ENCODE measurements around the gene FHOD3.

Gene FHOD3

DNA sequence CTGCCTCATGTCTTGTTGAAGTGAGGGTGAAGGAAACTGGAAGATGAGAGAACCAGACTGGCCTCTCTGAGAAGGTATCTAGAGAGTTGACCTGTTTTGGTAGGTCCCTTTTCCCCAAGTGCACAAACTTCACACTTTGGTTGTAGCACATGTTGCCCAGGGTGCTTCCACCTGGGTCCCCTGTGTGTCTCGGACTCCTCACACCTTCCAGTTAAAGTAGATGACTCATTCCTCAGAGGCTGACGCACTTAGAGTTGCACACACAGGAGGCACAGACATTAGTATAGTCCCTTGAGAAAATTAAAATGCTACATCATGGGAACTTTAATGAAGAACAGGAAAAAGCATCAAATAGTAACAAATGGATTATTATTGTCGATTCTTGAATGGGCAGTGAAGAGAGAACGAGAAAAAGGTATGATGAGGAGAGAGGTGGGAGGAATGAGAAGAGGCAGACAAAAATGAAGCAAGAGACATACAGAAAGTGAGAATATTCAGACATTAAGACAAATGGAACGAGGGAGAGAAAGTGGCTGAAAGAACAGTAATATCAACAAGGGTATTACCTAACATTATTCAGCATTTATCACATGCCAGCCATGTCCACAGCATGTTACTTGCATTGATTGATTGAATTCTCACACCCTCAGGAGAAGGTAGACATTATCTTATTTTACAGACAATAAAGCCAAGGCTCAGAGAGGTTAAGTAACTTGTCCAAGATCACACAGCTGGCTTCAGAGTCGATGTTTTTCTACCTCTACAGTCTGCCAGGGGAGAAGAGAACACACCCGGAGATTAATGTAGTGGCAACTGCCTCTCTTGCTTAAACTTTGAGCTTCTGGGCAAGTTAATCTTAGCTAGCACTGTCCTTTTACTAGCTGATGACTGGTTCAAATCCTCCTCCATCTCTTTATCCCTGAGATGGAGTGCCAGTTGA, 68.6 kb downstream of the FHOD3 start:
- Mint-ChIP-seq H3K4me1 (ENCODE audit: low read depth) (no peaks in the 10 kb centered on the region), H3K36me3 (ENCODE audit: low read depth) (no peaks in the 10 kb centered on the region)

DNA sequence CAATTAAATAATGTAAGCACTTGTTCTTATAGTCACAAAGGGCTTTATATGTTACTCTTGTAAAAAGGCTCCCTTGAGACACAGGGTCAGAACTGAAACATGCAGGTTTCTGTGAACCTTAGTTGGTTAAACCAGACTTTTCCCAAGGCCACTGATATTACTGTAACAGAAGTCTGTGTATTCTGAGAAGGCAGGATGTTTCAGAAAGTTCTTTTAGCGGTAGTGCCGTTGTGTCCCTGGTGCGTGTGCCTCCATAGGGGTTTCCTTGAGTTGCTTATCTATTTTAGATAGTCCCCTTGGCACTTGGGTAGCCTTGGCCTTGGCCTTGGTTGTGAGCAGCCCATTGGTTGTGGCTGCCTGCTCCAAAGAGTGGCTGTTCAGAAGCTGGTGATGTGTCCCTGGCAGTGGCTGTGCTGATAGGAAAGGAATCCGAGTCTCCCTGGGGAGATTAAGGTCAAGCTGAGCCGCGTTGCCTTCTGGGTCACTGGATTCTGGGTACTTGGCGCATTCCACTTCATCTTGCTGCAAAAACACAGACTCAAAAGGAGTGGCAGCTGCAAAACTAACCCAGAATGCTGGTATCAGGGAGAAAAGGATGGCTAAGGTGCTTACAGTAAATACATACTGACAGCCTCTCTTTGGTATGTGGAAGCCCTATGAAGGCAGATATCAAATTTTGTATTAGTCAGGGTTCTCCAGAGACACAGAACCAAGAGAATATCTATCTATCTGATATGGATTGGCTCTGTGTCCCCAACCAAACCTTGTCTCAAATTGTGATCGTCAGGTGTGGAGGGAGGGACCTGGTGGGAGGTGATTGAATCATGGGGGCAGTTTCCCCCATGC, 69.7 kb downstream of the FHOD3 start:
- H3K4me3 Mint-ChIP-seq, result no peak overlapping the region
- no peaks in the 10 kb centered on the region for H3K36me3 Mint-ChIP-seq (ENCODE audit: low read depth)

More for the DNA sequence above, 68.6 kb downstream of the FHOD3 start:
- peaks cover 8% of the 10 kb centered on the region for H3K27me3 Mint-ChIP-seq
- no peak overlapping the region for H3K4me3 Mint-ChIP-seq
- no peak overlapping the region for H3K27ac Mint-ChIP-seq
- DNase-seq, result no peak
- H3K9me3 Mint-ChIP-seq, result peaks cover under 1% of the 10 kb centered on the region

DNA sequence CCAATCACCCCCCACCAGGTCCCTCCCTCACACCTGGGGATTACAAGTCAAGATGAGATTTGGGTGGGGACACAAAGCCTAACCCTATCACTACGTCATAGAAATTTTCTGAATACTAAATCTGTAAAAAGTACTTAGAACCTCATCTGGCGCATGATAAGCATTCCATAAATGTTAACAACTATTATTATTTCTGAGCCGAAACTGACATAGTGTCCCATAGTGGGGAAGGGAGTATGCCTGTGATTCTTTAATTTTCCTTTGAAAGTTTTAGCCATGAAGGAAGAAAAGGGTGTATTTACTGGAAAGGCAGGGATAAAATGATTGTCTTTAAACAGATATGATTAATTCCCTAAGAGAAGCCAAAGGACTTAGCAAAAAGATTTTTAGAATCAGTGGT, 71.4 kb downstream of the FHOD3 start:
- Mint-ChIP-seq H3K4me3 (no peak overlapping the region), H3K9me3 (peaks cover 5% of the 10 kb centered on the region), H3K36me3 (ENCODE audit: low read depth) (no peaks in the 10 kb centered on the region), H3K27ac (no peak overlapping the region), H3K27me3 (peaks cover 21% of the 10 kb centered on the region), H3K4me1 (ENCODE audit: low read depth) (no peaks in the 10 kb centered on the region)
- no peak for DNase-seq

More for the DNA sequence above, 69.7 kb downstream of the FHOD3 start:
- Mint-ChIP-seq H3K4me1 (ENCODE audit: low read depth) (no peaks in the 10 kb centered on the region), H3K9me3 (peaks cover 5% of the 10 kb centered on the region), H3K27ac (no peak overlapping the region), H3K27me3 (peaks cover 8% of the 10 kb centered on the region)
- DNase-seq, result no peak

DNA sequence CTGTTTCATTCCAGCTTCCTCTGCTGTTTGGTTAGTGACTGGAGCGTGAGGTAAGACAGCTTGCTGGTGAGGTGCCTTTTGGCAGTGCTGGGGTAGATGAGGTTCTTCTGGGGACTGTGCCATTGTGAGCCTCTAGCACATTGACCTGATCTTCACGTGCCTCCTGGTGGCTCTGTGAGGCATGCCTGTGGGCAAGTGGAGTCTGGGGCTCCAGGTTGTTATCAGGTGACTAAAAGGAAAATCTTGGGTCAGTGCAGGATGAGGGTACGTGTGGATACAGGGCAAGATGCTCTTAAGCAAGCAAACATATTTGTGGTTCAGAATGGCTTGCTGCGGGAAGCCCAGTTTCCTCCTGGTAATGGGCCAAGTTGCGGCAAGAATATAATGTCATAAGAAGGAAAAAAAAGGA, 75.4 kb downstream of the FHOD3 start:
- Mint-ChIP-seq H3K27ac (no peak overlapping the region), H3K27me3 (peaks cover 29% of the 10 kb centered on the region), H3K36me3 (ENCODE audit: low read depth) (no peaks in the 10 kb centered on the region), H3K9me3 (peaks cover 5% of the 10 kb centered on the region), H3K4me3 (no peak overlapping the region), H3K4me1 (ENCODE audit: low read depth) (no peaks in the 10 kb centered on the region)
- no peak for DNase-seq

DNA sequence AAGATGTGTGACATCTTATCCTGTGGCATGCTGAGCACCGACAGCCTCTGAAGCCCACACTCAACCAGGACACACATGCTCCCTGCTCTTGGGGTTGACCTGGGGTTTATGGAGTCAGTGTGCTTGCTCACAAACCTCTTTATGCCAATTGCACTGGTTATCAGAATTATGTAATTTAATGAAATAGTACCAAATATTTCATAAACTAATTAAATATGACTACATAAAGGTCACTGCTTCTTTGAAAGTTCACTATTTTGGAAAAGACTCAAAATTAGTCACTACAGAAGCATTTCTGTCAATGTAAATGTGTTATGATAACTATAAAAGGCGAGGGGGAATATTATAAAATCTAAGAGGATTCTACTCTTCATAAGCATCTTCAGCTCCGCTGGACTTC, 76.7 kb downstream of the FHOD3 start:
- no peaks in the 10 kb centered on the region for H3K36me3 Mint-ChIP-seq (ENCODE audit: low read depth)
- no peak overlapping the region for H3K27ac Mint-ChIP-seq
- DNase-seq, result no peak
- H3K4me3 Mint-ChIP-seq, result no peak overlapping the region
- no peaks in the 10 kb centered on the region for H3K4me1 Mint-ChIP-seq (ENCODE audit: low read depth)
- peaks cover 29% of the 10 kb centered on the region for H3K27me3 Mint-ChIP-seq
- H3K9me3 Mint-ChIP-seq, result peaks cover 5% of the 10 kb centered on the region

DNA sequence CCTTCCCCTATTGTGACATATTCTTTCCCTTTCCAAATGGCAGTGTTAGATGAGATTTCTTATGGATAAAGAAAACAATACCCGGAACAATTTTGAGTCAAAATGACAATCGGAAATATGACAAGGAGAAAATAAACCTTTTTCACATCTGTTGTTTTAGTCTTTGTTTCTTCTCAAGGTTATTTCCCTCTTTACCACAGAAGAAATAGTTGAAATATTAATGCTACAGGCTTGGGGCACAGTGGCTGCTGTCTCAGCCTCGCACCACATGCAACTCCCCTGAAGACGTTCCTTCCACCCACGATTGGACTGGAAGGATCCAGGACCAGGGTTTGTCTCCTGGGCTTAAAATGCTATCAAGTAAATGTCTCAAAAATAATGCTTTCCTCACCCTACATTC, 77.6 kb downstream of the FHOD3 start:
- no peak overlapping the region for H3K4me3 Mint-ChIP-seq
- no peak for DNase-seq
- H3K27ac Mint-ChIP-seq, result no peak overlapping the region
- no peaks in the 10 kb centered on the region for H3K36me3 Mint-ChIP-seq (ENCODE audit: low read depth)
- H3K4me1 Mint-ChIP-seq (ENCODE audit: low read depth), result no peaks in the 10 kb centered on the region
- peaks cover 29% of the 10 kb centered on the region for H3K27me3 Mint-ChIP-seq
- H3K9me3 Mint-ChIP-seq, result peaks cover 5% of the 10 kb centered on the region

DNA sequence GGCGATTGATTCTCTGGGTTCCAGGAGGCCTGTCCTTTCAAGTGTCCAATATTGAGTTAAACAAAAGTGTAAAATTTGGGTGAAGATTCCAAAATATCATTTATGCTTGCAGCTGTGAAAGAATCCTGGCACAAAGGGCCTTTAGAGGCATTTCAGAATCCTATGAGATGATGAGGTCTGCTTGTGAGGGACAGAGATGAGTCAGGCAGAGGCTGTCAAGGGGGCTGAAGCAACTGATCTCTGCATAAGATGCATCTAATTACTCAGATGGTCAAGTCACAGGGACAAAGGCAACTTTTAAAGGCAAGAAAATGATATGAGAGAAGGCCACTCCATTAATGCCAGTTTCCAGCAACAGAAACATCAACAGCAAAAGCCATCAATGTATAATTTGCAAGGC, 78.8 kb downstream of the FHOD3 start:
- no peak overlapping the region for H3K27ac Mint-ChIP-seq
- H3K27me3 Mint-ChIP-seq, result peaks cover 29% of the 10 kb centered on the region
- no peak for DNase-seq
- no peaks in the 10 kb centered on the region for H3K4me1 Mint-ChIP-seq (ENCODE audit: low read depth)
- no peaks in the 10 kb centered on the region for H3K36me3 Mint-ChIP-seq (ENCODE audit: low read depth)
- H3K4me3 Mint-ChIP-seq, result no peak overlapping the region
- H3K9me3 Mint-ChIP-seq, result peaks cover 2% of the 10 kb centered on the region

DNA sequence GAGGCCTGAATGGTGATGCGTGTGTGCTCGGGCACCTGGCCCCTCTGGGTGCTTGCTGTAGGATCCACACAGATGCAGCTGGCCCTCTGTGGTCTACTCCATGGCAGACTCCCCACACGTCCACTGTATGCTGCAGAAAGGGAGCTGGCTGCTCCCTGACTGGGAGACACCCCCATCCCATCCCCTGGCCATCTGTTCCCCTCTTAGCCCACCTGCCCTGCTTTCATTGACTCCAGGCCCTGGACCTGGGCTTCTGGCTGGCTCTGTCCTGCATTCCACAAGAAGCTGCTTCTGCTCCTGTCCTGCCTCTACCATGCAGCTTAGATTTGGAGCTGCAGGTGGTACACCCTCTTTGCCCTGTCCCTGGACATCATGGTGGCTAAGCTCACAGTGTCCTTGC, 80.1 kb downstream of the FHOD3 start:
- Mint-ChIP-seq H3K27me3 (peaks cover 21% of the 10 kb centered on the region), H3K27ac (no peak overlapping the region), H3K4me3 (no peak overlapping the region), H3K36me3 (ENCODE audit: low read depth) (no peaks in the 10 kb centered on the region), H3K9me3 (no peaks in the 10 kb centered on the region), H3K4me1 (ENCODE audit: low read depth) (no peaks in the 10 kb centered on the region)
- DNase-seq, result no peak

DNA sequence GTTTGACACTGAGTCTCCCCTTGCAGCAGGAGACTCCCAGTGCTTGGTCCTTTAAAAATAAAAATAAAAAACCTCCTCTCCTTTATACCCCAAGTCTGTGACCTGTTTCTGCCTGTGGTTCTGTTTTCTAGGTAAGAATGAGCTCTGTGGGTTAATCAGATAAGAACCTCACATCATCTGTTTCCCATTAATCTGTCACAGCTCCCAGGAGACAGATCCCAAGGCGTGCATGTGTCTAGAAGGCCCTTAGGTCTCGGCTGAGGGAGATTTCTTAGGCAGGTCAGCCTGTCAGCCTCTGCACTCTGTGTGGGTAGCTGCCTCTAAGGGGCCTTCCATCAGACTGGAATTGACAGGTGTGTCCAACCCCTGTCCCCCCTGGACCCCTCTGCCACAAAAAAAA, 80.7 kb downstream of the FHOD3 start:
- no peaks in the 10 kb centered on the region for H3K9me3 Mint-ChIP-seq
- no peaks in the 10 kb centered on the region for H3K4me1 Mint-ChIP-seq (ENCODE audit: low read depth)
- peaks cover 16% of the 10 kb centered on the region for H3K27me3 Mint-ChIP-seq
- no peak overlapping the region for H3K27ac Mint-ChIP-seq
- no peak overlapping the region for H3K4me3 Mint-ChIP-seq
- no peak for DNase-seq
- no peaks in the 10 kb centered on the region for H3K36me3 Mint-ChIP-seq (ENCODE audit: low read depth)

DNA sequence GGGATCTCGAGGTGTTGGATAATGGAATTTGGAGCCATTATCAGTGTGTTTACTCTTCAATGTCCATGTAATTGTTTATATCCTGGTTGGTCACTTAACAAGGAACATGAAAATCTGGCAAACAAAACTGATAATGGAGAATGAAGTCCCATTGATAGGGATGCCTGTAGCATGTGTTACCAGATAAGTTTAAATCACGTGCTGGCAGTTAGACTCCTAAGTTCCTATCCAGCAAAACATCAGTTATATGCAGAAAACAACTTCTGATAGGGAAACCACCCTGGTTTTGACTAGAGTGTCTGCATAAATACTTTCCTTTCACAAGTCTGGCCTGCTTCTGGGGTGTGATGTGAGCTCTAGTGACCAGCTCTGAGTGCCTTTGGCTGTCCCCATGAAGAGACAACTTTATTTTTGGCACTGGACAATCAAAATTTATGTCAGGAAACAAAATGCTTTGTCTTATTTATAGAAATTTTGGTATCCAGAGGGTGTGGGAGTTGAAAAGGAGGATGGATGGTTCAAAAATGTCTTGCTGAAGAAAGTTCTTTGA, 82.0 kb downstream of the FHOD3 start:
- no peak overlapping the region for H3K27ac Mint-ChIP-seq
- H3K36me3 Mint-ChIP-seq (ENCODE audit: low read depth), result no peaks in the 10 kb centered on the region
- H3K4me1 Mint-ChIP-seq (ENCODE audit: low read depth), result no peaks in the 10 kb centered on the region
- H3K4me3 Mint-ChIP-seq, result no peak overlapping the region
- no peak for DNase-seq
- H3K9me3 Mint-ChIP-seq, result no peaks in the 10 kb centered on the region
- H3K27me3 Mint-ChIP-seq, result peaks cover 8% of the 10 kb centered on the region

DNA sequence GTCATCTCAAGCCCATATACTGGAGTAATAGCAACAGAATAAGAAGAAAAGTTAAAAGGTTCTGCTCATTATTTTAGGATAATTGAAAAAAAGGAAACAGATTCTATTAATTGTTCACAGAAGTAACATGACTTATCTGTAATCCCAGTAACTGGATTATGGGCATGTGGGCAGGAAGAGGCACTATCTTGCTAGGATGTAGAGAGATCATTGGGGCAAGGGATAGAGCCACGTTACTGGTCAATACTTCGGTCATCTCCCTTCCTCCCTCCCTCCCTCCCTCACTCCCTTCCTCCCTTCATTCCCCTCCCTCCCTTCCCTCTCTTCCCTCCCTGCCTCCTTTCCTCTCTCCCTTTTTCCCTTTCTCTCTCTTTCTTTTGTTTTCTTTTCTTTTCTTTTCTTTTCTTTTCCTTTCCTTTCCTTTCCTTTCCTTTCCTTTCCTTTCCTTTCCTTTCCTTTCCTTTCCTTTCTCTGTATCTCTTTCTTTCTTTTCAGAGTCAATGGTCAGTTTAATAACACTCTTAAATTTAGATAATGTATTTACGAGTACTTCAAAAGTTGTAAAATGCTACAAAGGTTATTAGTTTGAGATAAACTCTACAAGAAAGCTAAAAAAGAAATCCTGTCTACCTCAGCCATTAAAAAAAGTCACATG, 82.8 kb downstream of the FHOD3 start:
- H3K27me3 Mint-ChIP-seq, result peaks cover 5% of the 10 kb centered on the region
- no peak for DNase-seq
- no peak overlapping the region for H3K4me3 Mint-ChIP-seq
- H3K4me1 Mint-ChIP-seq (ENCODE audit: low read depth), result no peaks in the 10 kb centered on the region
- no peak overlapping the region for H3K27ac Mint-ChIP-seq
- H3K36me3 Mint-ChIP-seq (ENCODE audit: low read depth), result no peaks in the 10 kb centered on the region
- H3K9me3 Mint-ChIP-seq, result no peaks in the 10 kb centered on the region

DNA sequence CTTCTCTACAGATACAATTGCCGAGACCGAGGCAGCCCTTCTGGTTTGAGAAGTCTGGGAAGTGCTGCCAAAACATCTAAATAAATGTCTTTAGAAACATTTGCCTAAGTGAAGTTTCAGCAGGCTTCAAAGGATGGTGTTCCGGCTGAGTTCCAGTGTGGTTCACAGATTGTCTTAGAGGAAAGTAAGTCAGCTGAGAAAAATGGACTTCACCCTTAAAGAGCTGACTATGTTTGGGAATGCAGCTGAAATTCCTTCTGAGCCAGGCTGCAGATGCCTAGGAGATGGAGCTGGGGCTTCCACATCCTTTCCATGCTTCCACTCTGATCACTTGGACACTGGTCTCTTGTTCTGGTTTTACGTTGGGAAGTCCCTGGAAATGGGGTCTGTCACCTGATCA, 83.6 kb downstream of the FHOD3 start:
- Mint-ChIP-seq H3K4me3 (no peak overlapping the region), H3K36me3 (ENCODE audit: low read depth) (no peaks in the 10 kb centered on the region), H3K9me3 (no peaks in the 10 kb centered on the region), H3K4me1 (ENCODE audit: low read depth) (no peaks in the 10 kb centered on the region), H3K27ac (no peak overlapping the region), H3K27me3 (peaks cover 2% of the 10 kb centered on the region)
- DNase-seq, result no peak

DNA sequence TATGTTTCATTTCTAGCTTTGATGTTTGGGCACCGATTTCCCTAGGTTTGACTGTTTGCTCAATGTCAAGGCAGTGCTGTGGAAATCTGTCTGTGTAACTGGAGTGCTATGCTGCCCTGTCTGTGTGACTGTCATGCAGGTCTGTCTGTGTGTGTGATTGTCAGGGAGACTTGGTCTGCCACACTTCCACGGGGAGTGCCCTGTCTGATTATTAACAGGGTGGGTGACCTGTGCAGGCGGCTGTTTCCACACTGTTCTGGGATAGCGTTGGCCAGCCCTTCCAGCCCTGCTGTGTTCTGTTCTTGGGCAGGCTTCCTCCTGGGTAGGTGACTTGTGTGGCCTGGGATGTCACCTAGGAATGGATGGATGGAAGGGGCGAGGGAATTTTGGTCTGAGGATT, 85.3 kb downstream of the FHOD3 start:
- Mint-ChIP-seq H3K36me3 (ENCODE audit: low read depth) (no peaks in the 10 kb centered on the region), H3K27me3 (peaks cover under 1% of the 10 kb centered on the region), H3K9me3 (no peaks in the 10 kb centered on the region), H3K27ac (no peak overlapping the region), H3K4me1 (ENCODE audit: low read depth) (no peaks in the 10 kb centered on the region), H3K4me3 (no peak overlapping the region)
- DNase-seq, result no peak

DNA sequence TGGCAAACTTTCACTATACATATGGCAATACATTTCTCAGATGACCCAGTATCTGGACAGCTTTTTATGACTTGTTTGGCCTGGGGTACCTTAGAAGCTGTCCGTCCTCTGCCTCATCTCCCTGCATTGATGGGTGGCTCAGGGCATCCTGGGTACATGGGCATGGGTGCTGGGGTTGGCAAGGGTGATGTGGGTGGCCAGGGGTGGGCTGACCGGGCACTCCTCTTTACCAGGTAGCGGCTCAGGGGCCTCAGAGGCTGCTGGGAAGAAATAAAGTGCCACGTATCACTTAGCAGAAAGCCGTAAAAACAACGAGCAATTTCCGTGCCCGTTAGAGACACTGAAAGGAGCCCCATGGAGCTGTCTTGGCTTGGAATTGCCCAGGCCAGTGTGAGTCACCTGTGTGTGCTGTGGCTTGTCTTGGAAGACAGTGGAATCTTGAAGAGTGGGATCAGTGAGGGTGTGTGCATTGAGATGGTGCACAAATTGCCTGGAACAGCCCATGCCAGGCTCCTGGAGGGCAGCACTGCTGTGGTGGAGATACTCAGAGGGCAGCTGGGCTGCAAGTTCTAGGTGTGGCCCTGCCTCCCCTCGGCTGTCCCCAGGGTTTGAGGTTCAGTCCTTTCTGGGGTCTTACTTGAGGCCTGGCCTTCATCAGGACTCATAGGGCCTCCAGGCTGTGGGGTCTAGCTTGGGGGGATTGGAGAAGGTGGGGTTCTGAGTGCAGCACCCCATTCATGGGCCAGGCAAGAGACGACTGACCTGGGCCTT, 88.8 kb downstream of the FHOD3 start:
- H3K4me1 Mint-ChIP-seq (ENCODE audit: low read depth), result no peaks in the 10 kb centered on the region
- H3K9me3 Mint-ChIP-seq, result no peaks in the 10 kb centered on the region
- no peak overlapping the region for H3K27ac Mint-ChIP-seq
- DNase-seq, result no peak
- H3K27me3 Mint-ChIP-seq, result no peaks in the 10 kb centered on the region
- H3K4me3 Mint-ChIP-seq, result no peak overlapping the region
- H3K36me3 Mint-ChIP-seq (ENCODE audit: low read depth), result no peaks in the 10 kb centered on the region

Measured in activated T-cell treated with anti-CD3 and anti-CD28 coated beads, Interleukin-2, amount 50 U/mL, for 24 hours (primary cell).